ENCODE data around the gene DAP3.

DAP3 gene

DNA sequence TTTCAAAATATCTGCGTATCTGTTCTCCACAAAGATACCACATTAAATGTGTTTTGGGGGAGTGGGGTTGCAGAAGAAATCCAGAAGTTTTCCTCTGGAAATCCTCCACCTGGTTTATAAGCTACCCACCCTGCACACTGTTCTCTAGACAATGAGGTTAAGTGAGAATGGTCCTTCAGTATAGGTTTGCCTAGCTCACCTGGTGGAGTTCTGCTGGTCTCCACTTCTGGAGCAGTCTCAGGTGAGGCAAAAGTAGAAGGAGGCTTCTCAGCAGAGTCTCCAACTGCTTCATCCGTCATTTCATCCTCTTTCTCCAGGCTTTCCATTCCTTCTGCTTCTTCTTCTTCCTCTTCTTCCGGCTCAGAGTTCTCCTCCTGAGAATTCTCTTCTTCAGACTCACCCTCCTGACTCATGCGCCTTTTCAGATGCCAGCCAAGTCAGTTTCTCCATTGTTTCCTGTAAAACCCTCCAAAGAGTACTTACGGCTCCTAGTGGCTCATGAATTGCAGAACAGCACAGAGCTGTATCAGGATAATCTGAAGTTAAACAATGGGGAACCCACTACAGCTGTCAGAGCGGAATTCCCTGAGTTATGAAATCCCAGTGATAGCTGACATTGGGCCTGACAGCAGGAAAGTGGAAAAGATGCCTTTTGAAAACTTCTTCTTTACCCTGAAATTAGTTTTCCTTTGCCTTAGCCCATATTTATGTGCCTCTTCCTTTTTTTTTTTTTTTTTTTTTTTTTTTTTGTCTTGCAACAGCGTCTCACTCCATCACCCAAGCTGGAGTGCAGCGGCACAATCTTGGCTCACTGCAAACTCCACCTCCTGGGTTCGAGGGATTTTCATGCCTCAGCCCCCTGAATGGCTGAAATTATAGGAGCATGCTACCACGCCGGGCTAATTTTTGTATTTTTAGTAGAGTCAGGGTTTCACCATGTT is 40.4 kb upstream of the DAP3 start:
- no peak overlapping the region for H3K4me2 ChIP-seq (ENCODE audit: low read depth, low read length)

DNA sequence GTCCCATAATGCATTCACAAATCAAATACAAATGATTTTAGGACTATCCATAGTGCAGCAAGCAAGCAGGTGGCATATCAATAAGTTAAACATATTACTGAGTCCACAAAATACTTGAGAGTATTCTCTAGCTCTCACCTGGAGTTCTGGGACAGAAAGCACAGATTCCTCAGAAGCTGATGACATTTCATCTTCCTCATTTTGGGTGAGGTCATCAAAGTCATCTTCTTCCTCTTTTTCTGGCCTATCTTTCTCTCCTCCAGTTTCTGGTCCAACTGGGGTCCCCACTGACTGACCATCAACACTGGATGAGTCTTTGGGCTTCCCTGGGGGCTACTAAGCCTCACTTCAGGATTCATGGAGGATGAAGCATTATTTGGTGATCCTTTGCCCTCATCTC is 39.2 kb upstream of the DAP3 start:
- no peaks in the 10 kb centered on the region for H3F3A ChIP-seq (ENCODE audit: insufficient read depth, low read length)

More for the DNA sequence above, 40.4 kb upstream of the DAP3 start:
- Histone ChIP-seq H3K4me1 (ENCODE audit: low read length) (no peaks in the 10 kb centered on the region), H3K9me3 (replicated peaks; ENCODE audit: insufficient read depth, low read length) (no peaks in the 10 kb centered on the region), H3K4me3 (ENCODE audit: low read length) (no peak overlapping the region), H2AFZ (ENCODE audit: low read length) (no peak overlapping the region), H4K20me1 (ENCODE audit: insufficient read depth, low read length) (no peaks in the 10 kb centered on the region), H3K9me2 (replicated peaks; ENCODE audit: insufficient read depth, low read length) (no peaks in the 10 kb centered on the region), H3K27ac (ENCODE audit: low read length) (no peak overlapping the region), H3K79me2 (ENCODE audit: low read length) (no peaks in the 10 kb centered on the region), H3F3A (ENCODE audit: insufficient read depth, low read length) (no peaks in the 10 kb centered on the region), H3K27me3 (replicated peaks; ENCODE audit: insufficient read depth, low read length) (no peaks in the 10 kb centered on the region), H3K36me3 (replicated peaks; ENCODE audit: insufficient read depth, low read length) (no peaks in the 10 kb centered on the region), H3K9ac (ENCODE audit: low read length) (no peak overlapping the region)
- no peak for TF ChIP-seq EZH2phosphoT487 (IDR thresholded peaks at IDR 0.05; ENCODE audit: low read length)
- no peak for TF ChIP-seq EZH2 (optimal IDR thresholded peaks at IDR 0.05; ENCODE audit: low read depth, low read length)
- TF ChIP-seq CTCF (IDR thresholded peaks at IDR 0.05; ENCODE audit: low read length): no peak
- DNase-seq: no peak

GRCh38 chr1:155650231-155650757 is 38.6 kb upstream of the DAP3 start:
- Histone ChIP-seq H3K9me2 (replicated peaks; ENCODE audit: insufficient read depth, low read length) (no peaks in the 10 kb centered on the region), H3K27ac (ENCODE audit: low read length) (no peak overlapping the region), H3K9me3 (replicated peaks; ENCODE audit: insufficient read depth, low read length) (no peaks in the 10 kb centered on the region), H3K4me2 (ENCODE audit: low read depth, low read length) (no peak overlapping the region), H3K9ac (ENCODE audit: low read length) (no peak overlapping the region), H3K4me1 (ENCODE audit: low read length) (no peaks in the 10 kb centered on the region), H3K79me2 (ENCODE audit: low read length) (no peaks in the 10 kb centered on the region), H3K4me3 (ENCODE audit: low read length) (no peak overlapping the region), H3F3A (ENCODE audit: insufficient read depth, low read length) (no peaks in the 10 kb centered on the region), H4K20me1 (ENCODE audit: insufficient read depth, low read length) (no peaks in the 10 kb centered on the region), H3K27me3 (replicated peaks; ENCODE audit: insufficient read depth, low read length) (no peaks in the 10 kb centered on the region), H2AFZ (ENCODE audit: low read length) (no peak overlapping the region), H3K36me3 (replicated peaks; ENCODE audit: insufficient read depth, low read length) (no peaks in the 10 kb centered on the region)
- DNase-seq: no peak
- TF ChIP-seq EZH2 (optimal IDR thresholded peaks at IDR 0.05; ENCODE audit: low read depth, low read length) (no peak), CTCF (IDR thresholded peaks at IDR 0.05; ENCODE audit: low read length) (no peak), EZH2phosphoT487 (IDR thresholded peaks at IDR 0.05; ENCODE audit: low read length) (no peak)

More for the DNA sequence above, 39.2 kb upstream of the DAP3 start:
- H3K4me1 ChIP-seq (ENCODE audit: low read length): no peaks in the 10 kb centered on the region
- H3K9me2 ChIP-seq (replicated peaks; ENCODE audit: insufficient read depth, low read length): no peaks in the 10 kb centered on the region
- no peaks in the 10 kb centered on the region for H4K20me1 ChIP-seq (ENCODE audit: insufficient read depth, low read length)
- H3K79me2 ChIP-seq (ENCODE audit: low read length): no peaks in the 10 kb centered on the region
- H3K4me2 ChIP-seq (ENCODE audit: low read depth, low read length): no peak overlapping the region
- no peak overlapping the region for H2AFZ ChIP-seq (ENCODE audit: low read length)
- H3K27ac ChIP-seq (ENCODE audit: low read length): no peak overlapping the region
- H3K27me3 ChIP-seq (replicated peaks; ENCODE audit: insufficient read depth, low read length): no peaks in the 10 kb centered on the region
- H3K9ac ChIP-seq (ENCODE audit: low read length): no peak overlapping the region
- no peak for DNase-seq
- H3K9me3 ChIP-seq (replicated peaks; ENCODE audit: insufficient read depth, low read length): no peaks in the 10 kb centered on the region
- no peak overlapping the region for H3K4me3 ChIP-seq (ENCODE audit: low read length)
- H3K36me3 ChIP-seq (replicated peaks; ENCODE audit: insufficient read depth, low read length): no peaks in the 10 kb centered on the region
- no peak for TF ChIP-seq EZH2 (optimal IDR thresholded peaks at IDR 0.05; ENCODE audit: low read depth, low read length)

Data from MM.1S (cell line).